CD1c-positive myeloid dendritic cell (primary cell): Measurements from ENCODE around the gene PTPN7.
A peak's percentile ranks its signal among the peaks of the same experiment; 100 is the strongest.
"Not testable (repeated sequence)": the region's sequence is repeated elsewhere in the genome, so short reads cannot be mapped to it uniquely, and the experiment has no call there.

Source experiments
- DNase-seq: peaks from one replicate; pipeline ENCODE4 v3.0.0-alpha.2; 2016; ENCODE audit errors: extremely low spot score

The PTPN7 gene

GRCh38 chr1:202152399-202152798, 8.0 kb downstream of the PTPN7 start:
- DNase-seq, result no peak

- DNase-seq, result no peak
Observed at GRCh38 chr1:202151045-202151444, 9.4 kb downstream of the PTPN7 start.

GRCh38 chr1:202150602-202151001, 9.8 kb downstream of the PTPN7 start:
- no peak for DNase-seq

GRCh38 chr1:202150187-202150586, 10.2 kb downstream of the PTPN7 start:
- DNase-seq, result no peak

- no peak for DNase-seq
Observed at GRCh38 chr1:202149566-202149965, 10.8 kb downstream of the PTPN7 start.

GRCh38 chr1:202148391-202148790, 12.0 kb downstream of the PTPN7 start:
- no peak for DNase-seq

GRCh38 chr1:202146993-202147392, 13.4 kb downstream of the PTPN7 start:
- DNase-seq, result no peak

- DNase-seq, result no peak
Observed at GRCh38 chr1:202146279-202146678, 14.1 kb downstream of the PTPN7 start.

GRCh38 chr1:202145744-202146140, 14.7 kb downstream of the PTPN7 start:
- DNase-seq, result not testable (repeated sequence)

GRCh38 chr1:202145068-202145743, 15.2 kb downstream of the PTPN7 start:
- no peak for DNase-seq

- peak; percentile 72 for DNase-seq
Observed at GRCh38 chr1:202144402-202145067, 15.9 kb downstream of the PTPN7 start, which contains the start of gene ARL8A. TSS of gene ARL8A (minus strand) at chr1:202144737. CDS start at chr1:202144572, 165 bp downstream.

GRCh38 chr1:202143768-202144401, 16.5 kb downstream of the PTPN7 start:
- peak; percentile 37 for DNase-seq

- peak; percentile 78 for DNase-seq
Observed at GRCh38 chr1:202143011-202143767, 17.2 kb downstream of the PTPN7 start.

GRCh38 chr1:202141468-202141867, 18.9 kb downstream of the PTPN7 start:
- DNase-seq, result not testable (repeated sequence)

GRCh38 chr1:202140833-202141232, 19.6 kb downstream of the PTPN7 start:
- no peak for DNase-seq

GRCh38 chr1:202135221-202135721, 25.1 kb downstream of the PTPN7 start:
- DNase-seq, result peak; percentile 69

- DNase-seq, result no peak
Observed at GRCh38 chr1:202134645-202135172, 25.7 kb downstream of the PTPN7 start.

GRCh38 chr1:202133989-202134388, 26.4 kb downstream of the PTPN7 start:
- DNase-seq, result no peak

GRCh38 chr1:202133496-202133895, 26.9 kb downstream of the PTPN7 start:
- DNase-seq, result peak; percentile 75

GRCh38 chr1:202133001-202133400, 27.4 kb downstream of the PTPN7 start:
- peak; percentile 68 for DNase-seq

- DNase-seq, result no peak
Observed at GRCh38 chr1:202131956-202132821, 28.2 kb downstream of the PTPN7 start.
